Measurements from ENCODE around the gene NR1H2. TPM values are rescaled to one million over a fixed set of nuclear protein-coding genes. Genes with fewer than 3 reads are reported as not detected.

NR1H2 gene
- total and polyA plus RNA-seq, 2 experiments from 2014 or later = 102 to 140 TPM

GRCh38 chr19:50413531-50413930 is 37.3 kb downstream of the NR1H2 start:
- Histone ChIP-seq H3K9me3 (ENCODE audit: low read depth) (no peaks in the 10 kb centered on the region), H3K9ac (no peak overlapping the region), H3K4me3 (no peak overlapping the region), H3K4me2 (ENCODE audit: unreplicated experiment) (no peak overlapping the region), H3K4me1 (ENCODE audit: insufficient read depth) (no peaks in the 10 kb centered on the region), H3K9me2 (ENCODE audit: insufficient read depth) (no peaks in the 10 kb centered on the region), H4K20me1 (ENCODE audit: insufficient read depth) (no peaks in the 10 kb centered on the region), H3K27me3 (replicated peaks; ENCODE audit: insufficient read depth) (peaks cover 2% of the 10 kb centered on the region; the same call in 1 of the 2 replicates), H2AFZ (no peak overlapping the region), H3K79me2 (ENCODE audit: insufficient read depth) (no peaks in the 10 kb centered on the region), H3K27ac (no peak overlapping the region), H3F3A (ENCODE audit: insufficient read depth) (no peaks in the 10 kb centered on the region), H3K36me3 (ENCODE audit: low read depth) (no peaks in the 10 kb centered on the region)
- 99% methylated on average over 20 to 21 of the region's 21 CpGs for WGBS, 2 experiments (ENCODE audit: low coverage in 1 of 2, low lambda C conversion rate in 2 of 2, missing lambda C conversion rate in 2 of 2)
- TF ChIP-seq EZH2 (IDR thresholded peaks at IDR 0.05; ENCODE audit: insufficient read depth, poor library complexity, severe bottlenecking) = no peak
- TF ChIP-seq EZH2phosphoT487 (IDR thresholded peaks at IDR 0.05; ENCODE audit: insufficient read depth, low read depth) = no peak
- in situ Hi-C loops (cut with MboI) = no loop called here
- no peak for DNase-seq

- in situ Hi-C loops (cut with MboI) = no loop called here
Observed at GRCh38 chr19:50414864-50415660, 38.8 kb downstream of the NR1H2 start.

GRCh38 chr19:50415661-50416033 is 39.4 kb downstream of the NR1H2 start:
- H2AFZ ChIP-seq = no peak overlapping the region
- H3K4me3 ChIP-seq = no peak overlapping the region
- H3K79me2 ChIP-seq (ENCODE audit: insufficient read depth) = no peaks in the 10 kb centered on the region
- in situ Hi-C loops (cut with MboI) = no loop called here
- no peak for DNase-seq
- H4K20me1 ChIP-seq (ENCODE audit: insufficient read depth) = no peaks in the 10 kb centered on the region
- H3K27ac ChIP-seq = no peak overlapping the region
- 88 to 89% methylated on average over 8 to 22 of the region's 22 CpGs for WGBS, 2 experiments (ENCODE audit: low coverage in 1 of 2, low lambda C conversion rate in 2 of 2, missing lambda C conversion rate in 2 of 2)
- no peaks in the 10 kb centered on the region for H3K36me3 ChIP-seq (ENCODE audit: low read depth)
- H3F3A ChIP-seq (ENCODE audit: insufficient read depth) = no peaks in the 10 kb centered on the region
- H3K4me2 ChIP-seq (ENCODE audit: unreplicated experiment) = no peak overlapping the region
- no peaks in the 10 kb centered on the region for H3K9me2 ChIP-seq (ENCODE audit: insufficient read depth)
- no peaks in the 10 kb centered on the region for H3K4me1 ChIP-seq (ENCODE audit: insufficient read depth)
- no peak overlapping the region for H3K9ac ChIP-seq
- H3K9me3 ChIP-seq (ENCODE audit: low read depth) = no peaks in the 10 kb centered on the region
- TF ChIP-seq EZH2 (IDR thresholded peaks at IDR 0.05; ENCODE audit: insufficient read depth, poor library complexity, severe bottlenecking) (no peak), EZH2phosphoT487 (IDR thresholded peaks at IDR 0.05; ENCODE audit: insufficient read depth, low read depth) (no peak)
- peaks cover 22% of the 10 kb centered on the region for H3K27me3 ChIP-seq (replicated peaks; ENCODE audit: insufficient read depth)

More at GRCh38 chr19:50414864-50415660, 38.8 kb downstream of the NR1H2 start:
- H2AFZ ChIP-seq = no peak overlapping the region
- no peak overlapping the region for H3K27ac ChIP-seq
- no peaks in the 10 kb centered on the region for H3K9me2 ChIP-seq (ENCODE audit: insufficient read depth)
- H3K4me1 ChIP-seq (ENCODE audit: insufficient read depth) = no peaks in the 10 kb centered on the region
- H4K20me1 ChIP-seq (ENCODE audit: insufficient read depth) = no peaks in the 10 kb centered on the region
- no peak overlapping the region for H3K4me3 ChIP-seq
- peak; percentile 83 for DNase-seq
- H3K4me2 ChIP-seq (ENCODE audit: unreplicated experiment) = no peak overlapping the region
- no peak overlapping the region for H3K9ac ChIP-seq
- no peaks in the 10 kb centered on the region for H3K79me2 ChIP-seq (ENCODE audit: insufficient read depth)
- no peaks in the 10 kb centered on the region for H3K9me3 ChIP-seq (ENCODE audit: low read depth)
- H3K27me3 ChIP-seq (replicated peaks; ENCODE audit: insufficient read depth) = peaks cover 17% of the 10 kb centered on the region
- no peaks in the 10 kb centered on the region for H3F3A ChIP-seq (ENCODE audit: insufficient read depth)
- H3K36me3 ChIP-seq (ENCODE audit: low read depth) = no peaks in the 10 kb centered on the region
- no peak for TF ChIP-seq EZH2phosphoT487 (IDR thresholded peaks at IDR 0.05; ENCODE audit: insufficient read depth, low read depth)
- no peak for TF ChIP-seq EZH2 (IDR thresholded peaks at IDR 0.05; ENCODE audit: insufficient read depth, poor library complexity, severe bottlenecking)
- WGBS, 2 experiments (ENCODE audit: low coverage in 1 of 2, low lambda C conversion rate in 2 of 2, missing lambda C conversion rate in 2 of 2) = 53 to 62% methylated on average over 31 of the region's 37 CpGs

DNA sequence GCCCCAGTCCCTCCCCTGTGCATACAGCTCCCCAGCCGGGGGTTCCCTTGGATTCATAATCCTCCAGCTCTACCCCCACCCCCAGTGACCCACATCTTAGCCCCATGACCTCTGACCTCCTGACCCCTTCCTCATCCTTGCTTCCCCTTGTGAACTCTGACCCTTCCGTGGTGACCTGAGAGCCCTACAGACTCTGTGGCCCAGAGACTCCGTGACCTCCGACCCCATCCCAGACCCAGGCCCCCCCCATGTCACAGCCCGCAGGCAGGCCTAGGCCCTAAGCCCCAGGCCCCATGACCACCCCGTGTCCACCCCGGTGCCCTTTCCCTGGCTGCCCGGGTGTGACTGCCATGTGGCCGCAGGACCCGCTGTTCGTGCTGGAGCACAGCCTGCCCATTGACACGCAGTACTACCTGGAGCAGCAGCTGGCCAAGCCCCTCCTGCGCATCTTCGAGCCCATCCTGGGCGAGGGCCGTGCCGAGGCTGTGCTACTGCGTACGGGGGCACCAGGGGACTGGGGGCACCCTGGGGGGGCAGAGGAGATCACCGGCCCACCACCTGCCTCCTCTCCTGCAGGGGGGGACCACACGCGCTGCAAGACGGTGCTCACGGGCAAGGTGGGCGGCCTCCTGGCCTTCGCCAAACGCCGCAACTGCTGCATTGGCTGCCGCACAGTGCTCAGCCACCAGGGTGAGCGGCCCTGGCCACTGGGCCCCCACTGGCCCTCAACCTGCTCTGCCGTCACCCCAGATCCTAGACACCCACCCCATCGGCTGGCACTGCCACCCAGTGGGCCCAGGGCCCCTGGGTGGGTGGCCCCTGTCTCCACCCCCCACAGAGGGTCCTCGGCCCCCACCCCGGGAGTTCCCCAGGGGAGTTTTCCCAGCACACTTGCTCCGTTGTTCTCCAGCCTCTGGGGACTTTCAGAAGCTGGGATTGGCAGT is 40.0 kb downstream of the NR1H2 start:
- WGBS, 2 experiments (ENCODE audit: low coverage in 1 of 2, low lambda C conversion rate in 2 of 2, missing lambda C conversion rate in 2 of 2) = 75 to 80% methylated on average over 14 to 27 of the region's 35 CpGs
- H3K9ac ChIP-seq = no peak overlapping the region

More for the DNA sequence above, 40.0 kb downstream of the NR1H2 start:
- Histone ChIP-seq H3F3A (ENCODE audit: insufficient read depth) (no peaks in the 10 kb centered on the region), H3K79me2 (ENCODE audit: insufficient read depth) (no peaks in the 10 kb centered on the region), H2AFZ (no peak overlapping the region), H3K36me3 (ENCODE audit: low read depth) (no peaks in the 10 kb centered on the region), H4K20me1 (ENCODE audit: insufficient read depth) (no peaks in the 10 kb centered on the region), H3K4me3 (no peak overlapping the region), H3K4me1 (ENCODE audit: insufficient read depth) (no peaks in the 10 kb centered on the region), H3K27ac (no peak overlapping the region), H3K9me2 (ENCODE audit: insufficient read depth) (no peaks in the 10 kb centered on the region), H3K9me3 (ENCODE audit: low read depth) (no peaks in the 10 kb centered on the region), H3K27me3 (replicated peaks; ENCODE audit: insufficient read depth) (peaks cover 25% of the 10 kb centered on the region), H3K4me2 (ENCODE audit: unreplicated experiment) (no peak overlapping the region)
- TF ChIP-seq EZH2 (IDR thresholded peaks at IDR 0.05; ENCODE audit: insufficient read depth, poor library complexity, severe bottlenecking) = no peak
- no peak for TF ChIP-seq EZH2phosphoT487 (IDR thresholded peaks at IDR 0.05; ENCODE audit: insufficient read depth, low read depth)
- in situ Hi-C loops (cut with MboI) = no loop called here
- no peak for DNase-seq

All from GM23248 (cell line).